A673 (cell line): ENCODE results near the gene POU2AF2.

Experiments
- EZH2 ChIP-seq: fragments of 200-600 bp; sonication (generic); IDR thresholded peaks from 2 replicates; pipeline ENCODE4 v1.6.1; 2017; ENCODE audit warnings: borderline replicate concordance, low read depth, mild to moderate bottlenecking, mixed read lengths, antibody characterized with exemption, low read length; ENCODE audit not compliant: poor library complexity, severe bottlenecking
- TF ChIP-seq, protein P1 (sequence below): fragments of 300-800, 200-600 bp; sonication (generic); conservative IDR thresholded peaks from 2 replicates; pipeline ENCODE4 v1.5.1; 2017; ENCODE audit warnings: low read depth, mild to moderate bottlenecking, antibody characterized with exemption, low read length, moderate library complexity, mixed read lengths

DNA sequence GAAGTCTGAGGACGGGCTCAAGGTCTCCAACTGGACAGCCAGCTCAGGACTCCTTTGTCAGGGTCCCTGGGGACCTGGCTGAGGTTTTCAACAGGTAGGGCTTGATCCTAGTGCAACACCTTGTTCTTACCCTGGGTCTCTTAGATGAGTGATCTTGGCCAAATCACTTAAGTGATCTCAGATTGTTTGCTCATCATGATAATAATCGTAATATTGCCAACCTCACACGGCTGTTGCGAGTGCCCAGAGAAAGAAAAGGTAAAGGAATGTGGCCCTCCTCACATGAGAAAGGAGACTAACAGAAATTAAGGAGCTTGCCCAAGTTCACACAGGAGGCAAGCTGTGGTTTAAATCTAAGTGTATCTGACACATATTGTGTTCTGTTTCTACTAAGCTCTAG lies 81.3 kb downstream of the POU2AF2 start:
- TF ChIP-seq, protein P1, sequence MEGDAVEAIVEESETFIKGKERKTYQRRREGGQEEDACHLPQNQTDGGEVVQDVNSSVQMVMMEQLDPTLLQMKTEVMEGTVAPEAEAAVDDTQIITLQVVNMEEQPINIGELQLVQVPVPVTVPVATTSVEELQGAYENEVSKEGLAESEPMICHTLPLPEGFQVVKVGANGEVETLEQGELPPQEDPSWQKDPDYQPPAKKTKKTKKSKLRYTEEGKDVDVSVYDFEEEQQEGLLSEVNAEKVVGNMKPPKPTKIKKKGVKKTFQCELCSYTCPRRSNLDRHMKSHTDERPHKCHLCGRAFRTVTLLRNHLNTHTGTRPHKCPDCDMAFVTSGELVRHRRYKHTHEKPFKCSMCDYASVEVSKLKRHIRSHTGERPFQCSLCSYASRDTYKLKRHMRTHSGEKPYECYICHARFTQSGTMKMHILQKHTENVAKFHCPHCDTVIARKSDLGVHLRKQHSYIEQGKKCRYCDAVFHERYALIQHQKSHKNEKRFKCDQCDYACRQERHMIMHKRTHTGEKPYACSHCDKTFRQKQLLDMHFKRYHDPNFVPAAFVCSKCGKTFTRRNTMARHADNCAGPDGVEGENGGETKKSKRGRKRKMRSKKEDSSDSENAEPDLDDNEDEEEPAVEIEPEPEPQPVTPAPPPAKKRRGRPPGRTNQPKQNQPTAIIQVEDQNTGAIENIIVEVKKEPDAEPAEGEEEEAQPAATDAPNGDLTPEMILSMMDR: no peak
- TF ChIP-seq EZH2: no peak
